ENCODE results near the gene MLLT10.
A peak's percentile ranks its signal among the peaks of the same experiment; 100 is the strongest.

Gene MLLT10

GRCh38 chr10:21517134-21518031 is 16.6 kb upstream of the MLLT10 start:
- DNase-seq = peak; percentile 67 to 68

- DNase-seq = peak; percentile 83 to 89
Measured at GRCh38 chr10:21518149-21518640, 15.8 kb upstream of the MLLT10 start.

- peak; percentile 35 to 48 for DNase-seq
Measured at GRCh38 chr10:21518641-21519396, 15.2 kb upstream of the MLLT10 start.

DNA sequence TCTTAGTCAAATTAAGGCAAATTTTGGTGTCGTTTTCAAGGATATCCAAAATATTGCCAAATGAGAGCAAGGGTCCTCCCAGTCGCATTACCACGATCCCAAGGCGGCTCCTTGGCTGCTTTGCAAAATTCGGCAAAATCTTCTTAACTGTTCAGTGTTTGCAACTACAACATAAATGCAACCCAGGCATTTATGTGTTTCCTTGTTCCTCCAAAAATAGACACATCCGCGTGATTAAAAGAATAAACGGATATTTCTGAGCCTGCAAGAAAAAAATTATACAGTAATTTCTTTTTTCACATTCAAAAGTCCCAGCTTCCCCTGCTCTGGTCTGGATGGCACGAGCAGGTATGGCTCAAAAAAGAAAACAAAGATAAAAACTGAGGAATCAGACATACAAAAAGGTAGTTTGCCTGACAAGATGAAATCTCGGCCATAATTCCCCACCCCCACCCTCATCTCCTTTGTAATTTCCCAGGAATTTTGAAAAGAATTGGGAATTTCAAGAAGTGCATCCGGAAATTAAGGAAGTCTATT is 14.6 kb upstream of the MLLT10 start:
- peak in 1 of 2 experiments; percentile 38 for DNase-seq

- DNase-seq = peak; percentile 51 to 54
Measured at GRCh38 chr10:21519941-21520436, 14.0 kb upstream of the MLLT10 start.

GRCh38 chr10:21520509-21520908 is 13.5 kb upstream of the MLLT10 start:
- DNase-seq = no peak

DNA sequence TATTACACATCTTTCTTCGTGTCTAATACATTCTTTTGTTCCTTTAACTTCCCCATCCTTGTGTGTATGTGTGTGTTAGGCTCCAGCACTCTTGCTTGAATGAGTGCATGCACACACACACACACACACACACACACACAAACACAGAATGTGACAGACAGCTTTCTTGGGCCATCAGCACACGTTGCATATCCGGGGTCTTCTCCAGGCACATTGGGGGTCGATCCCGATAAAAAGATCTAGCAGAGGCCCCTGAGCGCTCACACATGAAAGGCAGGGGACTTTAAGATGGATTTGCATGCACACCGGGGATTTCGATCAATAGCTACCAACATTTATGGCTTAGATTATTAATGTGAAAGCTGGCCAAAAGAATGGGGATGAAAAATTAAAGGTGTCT is 13.1 kb upstream of the MLLT10 start:
- DNase-seq = peak in 1 of 2 experiments; percentile 47

DNA sequence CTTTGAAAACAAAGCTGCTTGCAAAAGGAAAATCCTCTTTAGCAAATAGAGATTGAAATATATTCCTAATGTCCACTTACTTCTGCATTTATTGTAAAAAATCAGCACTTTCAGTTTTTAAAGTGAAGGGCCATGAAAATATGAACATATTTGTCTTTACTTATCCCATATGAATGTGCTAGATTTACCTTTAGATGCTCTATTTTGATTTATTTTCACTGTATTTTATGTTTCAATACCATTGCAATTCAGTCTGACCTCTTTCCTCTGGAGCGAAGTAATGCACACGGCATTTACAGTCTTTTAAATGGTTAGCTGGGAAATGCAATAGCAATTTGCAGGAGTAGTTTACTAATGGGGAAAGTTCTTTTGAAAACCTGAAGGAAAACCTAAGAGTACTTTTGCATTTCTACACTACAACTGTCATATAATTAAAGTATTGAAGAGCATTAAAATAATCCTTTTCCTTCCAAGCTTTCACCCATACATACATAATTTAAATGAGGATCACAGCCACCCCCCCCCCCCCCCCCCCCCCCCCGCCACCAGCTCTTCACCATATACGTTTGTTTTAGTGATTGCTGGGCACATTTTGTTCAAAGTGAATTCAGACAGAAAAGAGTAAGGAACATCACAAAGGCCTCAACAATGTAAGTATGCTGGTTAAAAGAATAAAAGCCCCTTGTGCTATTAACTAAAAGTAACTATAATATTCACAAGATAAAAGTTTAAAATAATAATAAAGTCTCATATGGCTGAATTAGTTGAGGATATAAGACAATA is 12.1 kb upstream of the MLLT10 start:
- DNase-seq = peak in 1 of 2 experiments; percentile 31

DNA sequence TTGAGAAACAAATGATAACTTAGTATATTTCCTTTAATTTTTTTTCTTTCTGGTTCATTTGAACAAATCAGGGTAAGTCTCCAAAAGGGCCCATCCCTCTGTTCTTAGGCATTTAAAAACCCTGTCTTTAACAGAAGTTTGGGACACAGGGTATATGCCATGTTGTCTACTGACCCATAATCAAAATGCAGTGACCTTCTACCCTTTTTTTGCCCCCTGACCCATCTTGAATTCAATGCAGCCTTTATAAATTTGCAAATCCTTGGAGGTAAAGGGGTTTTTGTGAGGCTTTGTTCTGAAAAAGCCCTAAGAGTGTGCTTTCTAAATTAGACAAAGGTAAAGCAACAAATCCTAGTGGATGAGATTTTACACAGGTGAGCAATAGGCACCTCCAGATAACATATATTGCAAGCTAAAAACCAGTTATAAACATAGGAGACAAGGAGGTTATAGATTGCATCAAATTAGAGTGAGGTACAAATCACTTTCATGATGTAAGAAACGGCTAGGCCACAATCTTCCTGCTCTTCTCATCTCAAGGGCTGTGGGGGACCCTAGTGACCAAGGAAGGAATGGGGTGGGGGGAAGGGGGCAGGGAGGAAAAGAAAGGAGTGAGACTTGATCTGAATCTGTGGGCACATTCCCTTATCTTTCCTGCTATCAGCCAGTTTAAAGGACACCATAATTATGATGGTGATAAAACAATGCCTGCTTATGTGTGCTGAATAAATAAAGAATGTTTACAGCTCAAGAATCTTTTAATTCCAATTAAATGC is 11.2 kb upstream of the MLLT10 start:
- peak in 1 of 2 experiments; percentile 57 for DNase-seq

DNA sequence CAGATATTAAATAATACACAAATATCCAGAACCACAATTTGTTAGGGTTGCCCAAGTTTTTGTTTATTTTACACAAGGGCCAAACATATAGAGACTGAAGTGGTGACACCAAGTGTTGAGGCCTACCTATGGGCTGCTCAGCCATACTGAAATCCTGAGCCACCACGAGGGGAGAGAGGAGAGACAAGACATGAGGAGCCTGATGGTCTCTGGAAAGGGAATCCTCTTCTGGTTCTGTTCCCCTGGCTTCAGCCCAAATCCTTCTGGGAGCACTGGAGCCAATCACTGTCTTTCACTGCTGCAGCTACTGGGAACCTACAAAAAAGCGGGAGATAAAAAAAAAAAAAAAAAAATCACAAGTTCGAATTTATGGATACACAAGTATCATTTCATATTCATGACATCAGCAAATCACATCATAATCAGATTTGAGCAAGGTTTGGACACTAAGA is 10.4 kb upstream of the MLLT10 start:
- peak; percentile 29 to 53 for DNase-seq

GRCh38 chr10:21524131-21524525 is 9.9 kb upstream of the MLLT10 start:
- no peak for DNase-seq

DNA sequence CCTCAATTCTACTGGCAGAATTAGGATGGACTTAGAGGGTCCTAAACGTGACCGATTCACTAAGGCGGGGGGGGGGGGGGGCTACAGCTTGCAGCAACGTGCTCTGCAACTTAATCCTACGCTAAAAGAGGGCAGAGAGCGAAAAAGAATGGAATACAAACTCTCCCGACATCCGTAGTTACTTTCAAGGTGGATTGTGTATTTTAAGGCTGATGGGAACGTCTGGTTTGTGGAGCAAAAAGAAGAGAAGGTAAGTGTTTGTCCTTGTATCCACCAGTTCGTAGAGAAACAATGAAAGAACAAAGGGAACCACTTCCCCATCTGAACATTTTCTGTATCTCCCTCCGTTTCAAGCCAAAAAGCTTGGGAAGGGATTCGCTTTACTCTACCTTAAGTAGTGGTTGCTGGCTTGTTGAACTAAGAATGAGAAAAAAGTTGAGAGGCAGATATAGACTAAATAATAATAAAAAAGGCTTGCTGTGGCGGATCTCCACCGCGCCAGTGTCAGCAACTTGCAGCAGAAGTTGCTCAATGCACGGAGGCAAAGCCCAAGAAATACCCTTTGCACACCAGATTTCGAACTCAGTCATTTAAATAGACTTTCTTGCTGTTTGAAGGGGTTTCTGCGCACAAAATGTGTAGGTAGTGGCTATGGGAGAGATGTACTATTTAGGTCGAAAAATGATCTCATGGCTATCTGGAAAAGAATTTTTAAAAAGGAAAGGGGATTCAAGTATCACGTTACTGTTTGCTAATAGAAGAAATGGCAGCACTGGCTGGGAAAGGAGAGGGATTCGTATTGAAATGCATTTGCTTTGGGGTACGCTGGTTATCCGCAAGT is 9.3 kb upstream of the MLLT10 start:
- peak; percentile 26 to 48 for DNase-seq

DNA sequence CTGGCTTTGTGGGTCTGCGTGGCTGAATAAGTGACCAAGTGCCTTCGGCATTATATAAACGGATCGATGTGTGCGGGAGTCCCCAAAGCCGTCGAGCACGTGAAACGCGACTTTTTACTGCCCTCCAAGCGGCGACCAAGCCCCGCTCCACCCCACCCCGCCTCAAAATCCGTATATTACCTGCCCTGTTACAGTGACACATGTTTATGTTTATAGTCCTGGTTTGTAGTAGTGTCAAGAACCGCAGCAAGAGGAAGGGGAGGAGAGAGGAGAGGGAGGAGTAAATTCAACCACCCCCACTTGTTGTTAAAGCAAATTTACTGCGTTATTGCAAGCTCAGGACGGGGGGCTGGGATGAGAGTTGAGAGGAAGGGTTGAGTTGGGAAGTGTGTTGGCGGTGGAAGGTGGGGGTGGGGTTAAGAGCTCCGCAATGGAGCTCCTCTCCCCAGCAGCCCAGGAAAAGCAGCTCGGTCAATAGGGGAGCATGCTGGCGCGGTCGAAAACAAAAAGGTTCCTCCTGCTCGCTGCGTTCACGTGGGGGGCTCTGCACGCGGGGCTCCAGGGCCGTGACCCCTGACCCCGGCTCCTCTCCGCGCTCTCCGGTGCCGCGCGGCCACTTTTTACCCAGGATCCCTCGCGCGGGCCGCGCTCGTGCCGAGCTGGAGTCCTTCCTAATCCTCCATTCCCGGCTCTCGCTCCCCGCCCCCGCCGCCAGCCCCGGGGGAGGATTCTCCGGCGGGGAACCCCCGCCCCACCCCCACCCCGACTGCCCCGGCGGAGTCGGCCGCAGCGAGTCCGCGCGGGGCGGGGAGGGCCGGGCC is 8.5 kb upstream of the MLLT10 start, which contains the start of gene SKIDA1:
Gene SKIDA1, minus strand, starts transcription at position 316 of the 821 bp plus-strand sequence. CDS start 7,860 bp downstream, outside the sequence.
- DNase-seq = peak; percentile 79 to 92

DNA sequence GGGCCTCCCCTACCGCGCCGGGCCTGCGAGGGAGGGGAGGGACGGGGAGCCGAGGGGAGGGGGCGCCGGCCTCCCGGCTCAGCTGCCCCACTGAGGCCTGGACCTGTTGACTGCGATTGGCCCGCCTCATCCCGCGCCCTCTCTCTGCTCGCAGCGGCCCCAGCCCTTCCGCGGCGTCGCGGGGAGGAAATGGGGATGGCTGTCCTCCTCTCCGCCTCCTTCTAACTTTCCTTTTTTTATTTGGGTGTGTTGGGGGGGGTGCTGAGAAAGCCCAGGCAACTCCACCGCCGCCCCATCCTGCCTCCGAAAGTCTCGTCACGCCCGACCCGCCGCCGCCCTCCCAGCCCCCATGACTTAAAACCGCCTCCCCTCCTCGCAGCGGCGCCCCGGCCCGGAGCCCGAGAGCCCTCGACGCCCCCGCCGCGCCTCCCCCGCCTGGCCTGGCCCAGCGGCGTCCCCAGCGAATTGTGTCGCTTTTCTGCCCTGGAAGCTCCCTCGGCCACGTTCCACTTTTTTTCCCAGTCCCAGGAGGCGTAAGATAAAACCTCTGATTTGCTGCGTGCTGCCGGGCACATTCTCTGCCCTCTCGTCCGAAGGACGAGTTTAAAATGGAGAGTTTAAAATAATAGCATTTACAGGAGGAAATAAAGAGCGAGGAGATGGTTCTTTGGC is 7.7 kb upstream of the MLLT10 start:
- DNase-seq = peak; percentile 66 to 92

GRCh38 chr10:21526860-21527597 is 7.0 kb upstream of the MLLT10 start:
- DNase-seq = peak; percentile 14 to 78

DNA sequence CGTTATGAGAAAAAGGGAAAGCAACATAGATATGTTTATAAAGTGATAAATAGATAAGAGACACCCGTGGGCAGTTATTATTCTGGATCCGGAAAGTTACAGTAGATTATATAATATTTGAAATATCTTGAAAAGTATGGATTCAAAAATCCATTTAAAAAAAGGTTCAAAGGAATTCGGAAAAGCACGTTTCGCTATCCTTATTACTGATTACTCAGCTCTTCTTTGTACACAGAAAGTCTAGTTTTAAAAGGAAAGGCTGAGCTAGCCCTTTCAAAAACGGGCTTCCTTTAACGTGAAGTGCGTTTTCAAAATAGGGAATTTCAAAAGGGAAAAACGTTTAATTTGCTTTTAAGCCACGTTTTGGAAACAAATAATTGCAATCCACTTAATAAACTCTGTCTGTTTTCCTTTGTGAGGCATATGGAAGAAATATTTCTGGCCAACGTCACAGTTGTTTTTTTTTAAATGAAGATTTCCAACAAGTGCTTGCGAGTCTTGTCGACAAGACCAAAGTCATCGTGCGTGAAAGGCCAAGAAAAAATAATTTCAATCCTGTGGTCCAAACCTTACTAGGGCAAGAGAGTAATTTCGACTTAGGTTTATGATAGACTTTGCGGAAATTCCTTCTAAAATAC is 6.3 kb upstream of the MLLT10 start:
- DNase-seq = peak; percentile 20 to 48

- DNase-seq = peak in 1 of 2 experiments; percentile 21
Measured at GRCh38 chr10:21528236-21529031, 5.6 kb upstream of the MLLT10 start.

Measured in NCI-H526 (cell line).